GM19397 (cell line): ENCODE measurements around the gene COQ8B.

ENCODE experiments used
- ATAC-seq: cut with Tn5 transposase; IDR thresholded peaks from one replicate; pipeline ENCODE4 v1.9.1; 2021; ENCODE audit warnings: mild to moderate bottlenecking, moderate library complexity; ENCODE audit not compliant: unreplicated experiment

The COQ8B gene

GRCh38 chr19:40642051-40642706 lies 74.5 kb downstream of the COQ8B start:
- no peak for ATAC-seq
